Measurements from ENCODE around the gene LSM12. TPM values are rescaled to one million over a fixed set of nuclear protein-coding genes. Genes with fewer than 3 reads are reported as not detected.

LSM12 gene
- total RNA-seq, 4 donors from 2014 or later, result 33.3 to 53.0 (median 41.1) TPM

GRCh38 chr17:44084921-44085320, 18.4 kb upstream of the LSM12 start:
- Histone ChIP-seq H3K9me3 (no peaks in the 10 kb centered on the region), H3K4me1 (peaks cover 0 to 18% (median 10%) of the 10 kb centered on the region in 3 donors), H3K4me3 (no peak overlapping the region), H3K36me3 (peaks cover 0 to 99% of the 10 kb centered on the region in 2 donors), H3K27ac (peak overlapping the region in 1 of 4 donors; percentile 5), H3K27me3 (no peaks in the 10 kb centered on the region)
- 68 to 79% methylated on average over 5 to 7 of the region's 7 CpGs for whole genome bisulfite sequencing, 2 donors (ENCODE audit: low coverage in 1 of 2)
- TF ChIP-seq EP300 (IDR thresholded peaks at IDR 0.05), result no peak
- no peak for TF ChIP-seq CTCF (IDR thresholded peaks at IDR 0.05)
- no peak for TF ChIP-seq POLR2A (IDR thresholded peaks at IDR 0.05)
- no peak for TF ChIP-seq POLR2AphosphoS5 (IDR thresholded peaks at IDR 0.05)
- no peak for ATAC-seq

GRCh38 chr17:44084131-44084538, 17.7 kb upstream of the LSM12 start:
- peaks cover 0 to 100% of the 10 kb centered on the region in 2 donors for H3K36me3 ChIP-seq

GRCh38 chr17:44083250-44083849, 16.9 kb upstream of the LSM12 start:
- Histone ChIP-seq H3K36me3 (peaks cover 0 to 100% of the 10 kb centered on the region in 2 donors), H3K27ac (no peak overlapping the region), H3K4me1 (peaks cover 0 to 18% (median 10%) of the 10 kb centered on the region in 3 donors), H3K4me3 (no peak overlapping the region), H3K27me3 (no peaks in the 10 kb centered on the region), H3K9me3 (no peaks in the 10 kb centered on the region)
- TF ChIP-seq EP300 (IDR thresholded peaks at IDR 0.05) (no peak), CTCF (IDR thresholded peaks at IDR 0.05) (peak in 2 of 4 experiments; percentile 5 to 28)
- WGBS, 2 donors (ENCODE audit: low coverage in 1 of 2), result 60 to 66% methylated on average over 3 to 4 of the region's 12 CpGs
- no peak for ATAC-seq

More at GRCh38 chr17:44084131-44084538, 17.7 kb upstream of the LSM12 start:
- ATAC-seq, result no peak
- Histone ChIP-seq H3K9me3 (no peaks in the 10 kb centered on the region), H3K27me3 (no peaks in the 10 kb centered on the region), H3K4me3 (no peak overlapping the region), H3K27ac (peak overlapping the region in 1 of 4 donors; percentile 24), H3K4me1 (peaks cover 0 to 18% (median 10%) of the 10 kb centered on the region in 3 donors)
- TF ChIP-seq POLR2AphosphoS5 (IDR thresholded peaks at IDR 0.05) (no peak), EP300 (IDR thresholded peaks at IDR 0.05) (no peak), CTCF (IDR thresholded peaks at IDR 0.05) (peak in 2 of 4 experiments; percentile 18 to 28), POLR2A (IDR thresholded peaks at IDR 0.05) (no peak)
- WGBS, 2 donors (ENCODE audit: low coverage in 1 of 2), result 71 to 100% methylated on average over 1 to 4 of the region's 10 CpGs

- Histone ChIP-seq H3K4me1 (peaks cover 0 to 15% (median 9%) of the 10 kb centered on the region in 3 donors), H3K36me3 (peaks cover 0 to 100% of the 10 kb centered on the region in 2 donors), H3K9me3 (no peaks in the 10 kb centered on the region), H3K27ac (peak overlapping the region in 1 of 4 donors; percentile 10), H3K27me3 (no peaks in the 10 kb centered on the region), H3K4me3 (no peak overlapping the region)
- WGBS, 2 donors (ENCODE audit: low coverage in 1 of 2), result 76% methylated on average over 13 of the region's 21 CpGs; no CpG with 5 or more reads in 1 of the 2 donors
- ATAC-seq, result no peak
- TF ChIP-seq CTCF (IDR thresholded peaks at IDR 0.05), result no peak
- TF ChIP-seq POLR2A (IDR thresholded peaks at IDR 0.05), result no peak
- TF ChIP-seq EP300 (IDR thresholded peaks at IDR 0.05), result no peak
- no peak for TF ChIP-seq POLR2AphosphoS5 (IDR thresholded peaks at IDR 0.05)
These were observed 15.9 kb upstream of the LSM12 start for GRCh38 chr17:44082256-44082927.
